Pancreas (tissue), 10 donors: ENCODE data around the gene IGFBP2. TPM values are rescaled to one million over a fixed set of nuclear protein-coding genes. Genes with fewer than 3 reads are reported as not detected.
A peak's percentile ranks its signal among the peaks of the same experiment; 100 is the strongest.

ENCODE experiments used
- ATAC-seq, 4 donors: fragments of 200-7000 bp; cut with Tn5 transposase; one replicate each; pipeline versions ENCODE4 v1.8.0 to v1.9.1; 2020; ENCODE audit warnings: mild to moderate bottlenecking in 4 of 4, moderate library complexity in 4 of 4
- DNase-seq, 6 donors: peaks; one replicate each; pipeline ENCODE4 v3.0.0-alpha.2; 2020
- FAIRE-seq: peaks from 2 replicates; lab custom pipeline; 2012; peaks lifted over from hg19 to GRCh38; lab: Jason Lieb, UNC
- H3K27ac ChIP-seq, 4 donors: fragments of 200-600 bp; sonication (generic); 1 replicate in 3 of 4; 2 replicates in 1 of 4; pipeline versions ENCODE4 v1.5.0 to v1.8.0; 2020
- H3K27me3 ChIP-seq, 4 donors: fragments of 200-600 bp; one replicate each; pipeline ENCODE4 v1.8.0; 2021
- H3K36me3 ChIP-seq, 3 donors: fragments of 200-600 bp; sonication (generic) in 1 of 3; one replicate each; pipeline versions ENCODE4 v1.5.0 to v1.8.0; 2020 to 2021
- H3K4me1 ChIP-seq, 3 donors: fragments of 200-600 bp; one replicate each; pipeline ENCODE4 v1.8.0; 2021
- H3K4me3 ChIP-seq, 4 donors: fragments of 200-600 bp; sonication (generic) in 2 of 4; one replicate each; pipeline versions ENCODE4 v1.5.0 to v1.8.0; 2020 to 2021
- H3K9me3 ChIP-seq, 4 donors: fragments of 200-600 bp; one replicate each; pipeline ENCODE4 v1.8.0; 2021
- WGBS, 2 donors: extraction: QIAGEN DNeasy Blood & Tissue Kit; methylation state at CpG; one replicate each; pipeline ENCODE4 v1.1.7; 2013; 5-methylcytosine and 5-hydroxymethylcytosine counted together
- intact Hi-C, 3 donors: fragments of 100-400 bp; cut with DNase I; formaldehyde crosslinking; loops; one replicate each; pipeline versions ENCODE4 v1.11.1 to v1.14.2; 2022
- polyA plus RNA-seq, 2 donors: library from polyadenylated mRNA; stranded (reverse); fragments of 200-250 nt; gene quantifications; one replicate each; pipeline ENCODE4 v1.2.3, GENCODE V29; 2013
- total RNA-seq, 6 donors: library from RNA; stranded (reverse); fragmentation: NEBNext Ultra II Directional in 4 of 6; extraction: Animal tissue kit (Norgen Biotek cat#: 25700) in 4 of 6; gene quantifications; one replicate each; pipeline versions ENCODE4 v1.2.1 to v1.2.4, GENCODE V29; 2021 to 2023
- TF ChIP-seq, protein P1 (sequence below), 4 donors: fragments of 200-600 bp; sonication (generic) in 3 of 4; IDR thresholded peaks; one replicate each; pipeline versions ENCODE4 v1.5.0 to v1.8.0; 2021; ENCODE audit warnings: antibody characterized with exemption in 4 of 4
- donor health status: healthy with polysubstance abuse.
- donor health status: DM: no; HTN: no; CAD: no; lungs with moderate emphysema.
- donor health status: DM: no; HTN: no; CAD: no.
- donor health status: control.
- donor health status: control.
- donor health status: Bipolar disorder and iron deficiency.
- donor health status: DM: yes; HTN: yes; CAD: no.
- donor health status: DM: no; HTN: no; CAD: no.
- donor health status: DM: no; HTN: no; CAD: no.
- donor health status: DM: yes; HTN: yes; CAD: no.

The IGFBP2 gene
- total and polyA plus RNA-seq, 8 donors = 43.1 to 211 (median 123) TPM

GRCh38 chr2:216607277-216607560, 26.0 kb upstream of the IGFBP2 start:
- Histone ChIP-seq H3K4me1 (no peaks in the 10 kb centered on the region), H3K9me3 (no peaks in the 10 kb centered on the region), H3K27me3 (no peaks in the 10 kb centered on the region), H3K27ac (no peak overlapping the region), H3K4me3 (no peak overlapping the region), H3K36me3 (no peaks in the 10 kb centered on the region)
- ATAC-seq (no peak), FAIRE-seq (no peak), DNase-seq (no peak)
- TF ChIP-seq, protein P1, sequence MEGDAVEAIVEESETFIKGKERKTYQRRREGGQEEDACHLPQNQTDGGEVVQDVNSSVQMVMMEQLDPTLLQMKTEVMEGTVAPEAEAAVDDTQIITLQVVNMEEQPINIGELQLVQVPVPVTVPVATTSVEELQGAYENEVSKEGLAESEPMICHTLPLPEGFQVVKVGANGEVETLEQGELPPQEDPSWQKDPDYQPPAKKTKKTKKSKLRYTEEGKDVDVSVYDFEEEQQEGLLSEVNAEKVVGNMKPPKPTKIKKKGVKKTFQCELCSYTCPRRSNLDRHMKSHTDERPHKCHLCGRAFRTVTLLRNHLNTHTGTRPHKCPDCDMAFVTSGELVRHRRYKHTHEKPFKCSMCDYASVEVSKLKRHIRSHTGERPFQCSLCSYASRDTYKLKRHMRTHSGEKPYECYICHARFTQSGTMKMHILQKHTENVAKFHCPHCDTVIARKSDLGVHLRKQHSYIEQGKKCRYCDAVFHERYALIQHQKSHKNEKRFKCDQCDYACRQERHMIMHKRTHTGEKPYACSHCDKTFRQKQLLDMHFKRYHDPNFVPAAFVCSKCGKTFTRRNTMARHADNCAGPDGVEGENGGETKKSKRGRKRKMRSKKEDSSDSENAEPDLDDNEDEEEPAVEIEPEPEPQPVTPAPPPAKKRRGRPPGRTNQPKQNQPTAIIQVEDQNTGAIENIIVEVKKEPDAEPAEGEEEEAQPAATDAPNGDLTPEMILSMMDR (IDR thresholded peaks at IDR 0.05) = no peak
- 85 to 87% methylated on average over 10 of the region's 10 CpGs for WGBS, 2 donors
- intact Hi-C loops = no loop called here

DNA sequence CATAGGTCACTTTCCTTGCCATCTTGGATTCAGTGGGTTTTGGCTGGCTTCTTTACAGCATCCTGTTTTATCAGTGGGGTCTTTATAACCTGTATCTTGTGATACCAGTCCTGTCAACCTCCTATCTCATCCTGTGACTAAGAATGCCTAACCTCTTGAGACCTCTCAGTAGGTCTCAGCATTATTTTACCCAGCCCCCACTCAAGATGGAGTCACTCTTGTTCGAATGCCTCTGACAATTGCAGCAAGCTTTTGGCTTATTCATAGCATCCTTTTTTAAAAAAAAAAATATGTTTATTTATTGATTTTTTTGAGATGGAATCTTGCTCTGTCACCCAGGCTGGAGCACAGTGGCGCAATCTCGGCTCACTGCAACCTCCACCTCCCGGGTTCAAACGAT, 24.7 kb upstream of the IGFBP2 start:
- Histone ChIP-seq H3K4me1 (no peaks in the 10 kb centered on the region), H3K9me3 (no peaks in the 10 kb centered on the region), H3K4me3 (no peak overlapping the region), H3K27me3 (no peaks in the 10 kb centered on the region), H3K36me3 (no peaks in the 10 kb centered on the region), H3K27ac (no peak overlapping the region)
- FAIRE-seq = no peak
- intact Hi-C loops = no loop called here
- DNase-seq = no peak
- TF ChIP-seq, protein P1 (IDR thresholded peaks at IDR 0.05) = no peak
- no peak for ATAC-seq
- WGBS, 2 donors = 92 to 96% methylated on average over 5 of the region's 5 CpGs

GRCh38 chr2:216615298-216616082, 17.7 kb upstream of the IGFBP2 start:
- Histone ChIP-seq H3K27me3 (no peaks in the 10 kb centered on the region), H3K27ac (peak overlapping the region; percentile 10 to 70 (median 36)), H3K9me3 (no peaks in the 10 kb centered on the region), H3K4me3 (no peak overlapping the region), H3K4me1 (peaks cover 7 to 14% (median 8%) of the 10 kb centered on the region in 3 donors), H3K36me3 (no peaks in the 10 kb centered on the region)
- WGBS, 2 donors = 33 to 43% methylated on average over 7 of the region's 7 CpGs
- intact Hi-C loops = no loop called here
- FAIRE-seq (no peak), DNase-seq (peak in 1 of 6 donors; percentile 49), ATAC-seq (peak; percentile 84 to 93 (median 90))
- TF ChIP-seq, protein P1 (IDR thresholded peaks at IDR 0.05) = no peak

DNA sequence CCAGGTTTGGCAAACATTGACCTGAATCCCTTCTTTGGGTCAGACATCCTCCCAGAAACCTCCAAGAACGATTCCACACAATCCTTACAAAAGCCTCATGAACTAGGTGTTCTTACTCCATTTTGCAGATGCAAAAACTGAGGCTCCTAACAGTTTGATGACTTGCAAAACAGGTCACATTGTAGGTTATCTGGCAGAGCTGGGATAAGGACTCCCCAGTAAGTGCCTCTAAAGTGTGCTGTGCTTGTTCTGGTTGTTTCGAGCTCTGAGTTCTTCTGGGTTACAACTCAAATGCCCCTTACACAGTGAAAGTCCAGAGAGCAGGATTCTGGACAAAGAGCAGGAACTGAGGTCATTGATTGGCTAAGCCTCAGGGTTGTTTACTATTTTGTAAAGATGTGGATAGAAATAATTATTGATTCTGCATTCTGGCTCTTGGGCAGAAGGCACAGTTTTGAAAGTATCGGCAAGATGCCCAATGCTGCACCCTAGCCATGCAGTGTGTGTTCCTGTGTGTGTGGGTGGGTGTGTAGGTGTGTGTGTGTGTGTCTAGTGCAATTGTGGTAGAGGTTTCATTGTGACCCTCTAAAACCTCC, 17.0 kb upstream of the IGFBP2 start:
- peaks cover 7 to 17% (median 8%) of the 10 kb centered on the region in 3 donors for H3K4me1 ChIP-seq
- no peaks in the 10 kb centered on the region for H3K9me3 ChIP-seq
- ATAC-seq = peak in 1 of 4 donors; percentile 11
- no peak overlapping the region for H3K4me3 ChIP-seq
- peak overlapping the region in 1 of 4 donors; percentile 70 for H3K27ac ChIP-seq
- no peak for FAIRE-seq
- TF ChIP-seq, protein P1 (IDR thresholded peaks at IDR 0.05) = no peak
- no peak for DNase-seq
- H3K27me3 ChIP-seq = no peaks in the 10 kb centered on the region
- H3K36me3 ChIP-seq = no peaks in the 10 kb centered on the region
- intact Hi-C loops = no loop called here
- WGBS, 2 donors = 74 to 79% methylated on average over 3 of the region's 3 CpGs
